Measurements from ENCODE around the gene RHBDD2.

GRCh38 chr7:75892634-75893272 is 13.9 kb downstream of the RHBDD2 start:
- TF ChIP-seq, protein P1, sequence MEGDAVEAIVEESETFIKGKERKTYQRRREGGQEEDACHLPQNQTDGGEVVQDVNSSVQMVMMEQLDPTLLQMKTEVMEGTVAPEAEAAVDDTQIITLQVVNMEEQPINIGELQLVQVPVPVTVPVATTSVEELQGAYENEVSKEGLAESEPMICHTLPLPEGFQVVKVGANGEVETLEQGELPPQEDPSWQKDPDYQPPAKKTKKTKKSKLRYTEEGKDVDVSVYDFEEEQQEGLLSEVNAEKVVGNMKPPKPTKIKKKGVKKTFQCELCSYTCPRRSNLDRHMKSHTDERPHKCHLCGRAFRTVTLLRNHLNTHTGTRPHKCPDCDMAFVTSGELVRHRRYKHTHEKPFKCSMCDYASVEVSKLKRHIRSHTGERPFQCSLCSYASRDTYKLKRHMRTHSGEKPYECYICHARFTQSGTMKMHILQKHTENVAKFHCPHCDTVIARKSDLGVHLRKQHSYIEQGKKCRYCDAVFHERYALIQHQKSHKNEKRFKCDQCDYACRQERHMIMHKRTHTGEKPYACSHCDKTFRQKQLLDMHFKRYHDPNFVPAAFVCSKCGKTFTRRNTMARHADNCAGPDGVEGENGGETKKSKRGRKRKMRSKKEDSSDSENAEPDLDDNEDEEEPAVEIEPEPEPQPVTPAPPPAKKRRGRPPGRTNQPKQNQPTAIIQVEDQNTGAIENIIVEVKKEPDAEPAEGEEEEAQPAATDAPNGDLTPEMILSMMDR (IDR thresholded peaks at IDR 0.05): no peak
- TF ChIP-seq POLR2A (IDR thresholded peaks at IDR 0.05): no peak

All from vagina (tissue), 2 donors.